ENCODE data around the gene SCN4B.
A peak's percentile ranks its signal among the peaks of the same experiment; 100 is the strongest.
"Not testable (repeated sequence)": the region's sequence is repeated elsewhere in the genome, so short reads cannot be mapped to it uniquely, and the experiment has no call there.

SCN4B gene

GRCh38 chr11:118184784-118185579, 32.4 kb upstream of the SCN4B start:
- no peak overlapping the region for H3K4me3 ChIP-seq (ENCODE audit: low read depth, low read length)
- TF ChIP-seq POLR2A (IDR thresholded peaks at IDR 0.05; ENCODE audit: extremely low read depth, insufficient read length) (no peak), MAX (IDR thresholded peaks at IDR 0.05; ENCODE audit: low read depth, low read length) (no peak), MYC (IDR thresholded peaks at IDR 0.05; ENCODE audit: low read depth, low read length) (no peak), CTCF (IDR thresholded peaks at IDR 0.05; ENCODE audit: low read depth, low read length) (no peak)
- peak; percentile 53 for DNase-seq (ENCODE audit: low read depth)

GRCh38 chr11:118183691-118184090, 31.1 kb upstream of the SCN4B start:
- not testable (repeated sequence) for H3K4me3 ChIP-seq (ENCODE audit: low read depth, low read length); DNase-seq (ENCODE audit: low read depth)

- no peak overlapping the region for H3K4me3 ChIP-seq (ENCODE audit: low read depth, low read length)
- DNase-seq (ENCODE audit: low read depth) = no peak
- TF ChIP-seq CTCF (IDR thresholded peaks at IDR 0.05; ENCODE audit: low read depth, low read length) = no peak
- no peak for TF ChIP-seq MYC (IDR thresholded peaks at IDR 0.05; ENCODE audit: low read depth, low read length)
- no peak for TF ChIP-seq MAX (IDR thresholded peaks at IDR 0.05; ENCODE audit: low read depth, low read length)
- TF ChIP-seq POLR2A (IDR thresholded peaks at IDR 0.05; ENCODE audit: extremely low read depth, insufficient read length) = no peak
Measured at GRCh38 chr11:118180300-118180703, 27.7 kb upstream of the SCN4B start.

GRCh38 chr11:118176778-118177134, 24.1 kb upstream of the SCN4B start:
- no peak for DNase-seq (ENCODE audit: low read depth)
- TF ChIP-seq POLR2A (IDR thresholded peaks at IDR 0.05; ENCODE audit: extremely low read depth, insufficient read length) (no peak), MAX (IDR thresholded peaks at IDR 0.05; ENCODE audit: low read depth, low read length) (no peak), CTCF (IDR thresholded peaks at IDR 0.05; ENCODE audit: low read depth, low read length) (no peak), MYC (IDR thresholded peaks at IDR 0.05; ENCODE audit: low read depth, low read length) (no peak)
- no peak overlapping the region for H3K4me3 ChIP-seq (ENCODE audit: low read depth, low read length)

- no peak for DNase-seq (ENCODE audit: low read depth)
- TF ChIP-seq POLR2A (IDR thresholded peaks at IDR 0.05; ENCODE audit: extremely low read depth, insufficient read length) (no peak), MAX (IDR thresholded peaks at IDR 0.05; ENCODE audit: low read depth, low read length) (no peak), MYC (IDR thresholded peaks at IDR 0.05; ENCODE audit: low read depth, low read length) (no peak), CTCF (IDR thresholded peaks at IDR 0.05; ENCODE audit: low read depth, low read length) (no peak)
- no peak within 1 kb of the TSS for H3K4me3 ChIP-seq (ENCODE audit: low read depth, low read length)
Measured at GRCh38 chr11:118175993-118176777, 23.6 kb upstream of the SCN4B start, which contains the start of gene SCN2B. Gene SCN2B (minus strand): TSS chr11:118176639. CDS start chr11:118176431, 208 bp downstream.
